ENCODE results near the gene FES. TPM values are rescaled to one million over a fixed set of nuclear protein-coding genes. Genes with fewer than 3 reads are reported as not detected.

FES gene
- polyA plus RNA-seq, 1 experiment = 5.5 TPM

- ChIA-PET POLR2A (no interaction called here), CTCF (interaction anchor here (0.6 to 7.4 kb wide), 3 partner anchors 26 to 32 kb away, joined by 3 to 98 read pairs (median 18); partner anchors contain the start of gene MAN2A2)
- Histone ChIP-seq H3K4me3 (ENCODE audit: low read depth, low read length) (peak overlapping the region; percentile 66), H3K27me3 (ENCODE audit: control insufficient read depth, insufficient read depth, low read length) (no peaks in the 10 kb centered on the region), H3K27ac (ENCODE audit: low read depth, low read length) (peak overlapping the region; percentile 33), H3K9me3 (ENCODE audit: control insufficient read depth, insufficient read depth, low read length) (no peaks in the 10 kb centered on the region)
- no peak for DNase-seq (ENCODE audit: low read depth, low spot score)
- no peak for TF ChIP-seq CTCF (IDR thresholded peaks at IDR 0.05; ENCODE audit: low read depth, low read length)
These were observed 45.1 kb downstream of the FES start for GRCh38 chr15:90929246-90930019.

- no peak overlapping the region for H3K27ac ChIP-seq (ENCODE audit: low read depth, low read length)
- ChIA-PET POLR2A (interaction anchor here (0.6 to 1.0 kb wide), 2 partner anchors 9 to 119 kb away, joined by 3 read pairs; no protein-coding TSS in a partner anchor), CTCF (interaction anchor here (0.7 to 7.4 kb wide), 11 partner anchors 9 to 606 kb away, joined by 3 to 98 read pairs (median 4); partner anchors contain the start of genes BLM and MAN2A2)
- no peaks in the 10 kb centered on the region for H3K27me3 ChIP-seq (ENCODE audit: control insufficient read depth, insufficient read depth, low read length)
- no peaks in the 10 kb centered on the region; the same call in 1 of the 2 replicates for H3K9me3 ChIP-seq (ENCODE audit: control insufficient read depth, insufficient read depth, low read length)
- no peak for TF ChIP-seq CTCF (IDR thresholded peaks at IDR 0.05; ENCODE audit: low read depth, low read length)
- DNase-seq (ENCODE audit: low read depth, low spot score) = no peak
- peak overlapping the region; percentile 66 for H3K4me3 ChIP-seq (ENCODE audit: low read depth, low read length)
These were observed 46.7 kb downstream of the FES start for GRCh38 chr15:90930861-90931574.

GRCh38 chr15:90931575-90931827 lies 47.2 kb downstream of the FES start:
- Histone ChIP-seq H3K27ac (ENCODE audit: low read depth, low read length) (no peak overlapping the region), H3K27me3 (ENCODE audit: control insufficient read depth, insufficient read depth, low read length) (no peaks in the 10 kb centered on the region), H3K9me3 (ENCODE audit: control insufficient read depth, insufficient read depth, low read length) (no peaks in the 10 kb centered on the region; the same call in 1 of the 2 replicates), H3K4me3 (ENCODE audit: low read depth, low read length) (peak overlapping the region; percentile 91)
- ChIA-PET POLR2A (interaction anchor here (0.6 to 1.0 kb wide), 2 partner anchors 10 to 118 kb away, joined by 3 read pairs; no protein-coding TSS in a partner anchor), CTCF (interaction anchor here (0.6 to 7.4 kb wide), 16 partner anchors 9 to 606 kb away, joined by 3 to 98 read pairs (median 6); partner anchors contain the start of genes BLM, FES and MAN2A2)
- DNase-seq (ENCODE audit: low read depth, low spot score) = no peak
- no peak for TF ChIP-seq CTCF (IDR thresholded peaks at IDR 0.05; ENCODE audit: low read depth, low read length)

- POLR2A ChIA-PET = interaction anchor here (0.9 kb wide), 1 partner anchor 9 kb away, joined by 3 read pairs; no protein-coding TSS in a partner anchor
- peak; percentile 58 for DNase-seq (ENCODE audit: low read depth, low spot score)
- H3K27me3 ChIP-seq (ENCODE audit: control insufficient read depth, insufficient read depth, low read length) = no peaks in the 10 kb centered on the region
- peak within 1 kb of the TSS; percentile 11 for H3K27ac ChIP-seq (ENCODE audit: low read depth, low read length)
- H3K9me3 ChIP-seq (ENCODE audit: control insufficient read depth, insufficient read depth, low read length) = no peaks in the 10 kb centered on the region; the same call in 1 of the 2 replicates
- peak; percentile 90 for TF ChIP-seq CTCF (IDR thresholded peaks at IDR 0.05; ENCODE audit: low read depth, low read length)
- H3K4me3 ChIP-seq (ENCODE audit: low read depth, low read length) = peak within 1 kb of the TSS; percentile 91
- CTCF ChIA-PET = interaction anchor here (0.5 to 7.4 kb wide), 35 partner anchors 10 to 1900 kb away, joined by 3 to 98 read pairs (median 5); partner anchors contain the start of genes BLM, FES, MAN2A2 and RCCD1
These were observed 47.7 kb downstream of the FES start, which contains the start of gene HDDC3 for GRCh38 chr15:90931828-90932659. HDDC3 (minus strand) TSS chr15:90932549; CDS start chr15:90932540, 9 bp downstream.

Data from AG04450 (cell line).